HEK293T (cell line): ENCODE data around the gene RASSF8.

Experiments used
- CTCF ChIA-PET: fragments of 350-600 bp; formaldehyde crosslinking; extraction: SDS; loops from one replicate; lab custom pipeline; 2021; ENCODE audit warnings: antibody characterized with exemption, inconsistent platforms; lab: Yijun Ruan, JAX
- POLR2A ChIA-PET: fragments of 350-600 bp; formaldehyde crosslinking; extraction: SDS; loops from one replicate; lab custom pipeline; 2020; ENCODE audit warnings: antibody characterized with exemption, inconsistent platforms; lab: Yijun Ruan, JAX
- DNase-seq: peaks from one replicate; pipeline ENCODE4 v3.0.0; 2012; ENCODE audit warnings: mixed read lengths; ENCODE audit errors: extremely low spot score
- ARNT ChIP-seq: fragments of 450-650 bp; IDR thresholded peaks from 2 replicates; pipeline ENCODE4 v1.6.1; 2017; ENCODE audit warnings: mild to moderate bottlenecking
- BHLHE40 ChIP-seq: fragments of 450-650 bp; IDR thresholded peaks from 2 replicates; pipeline ENCODE4 v1.6.1; 2016; ENCODE audit warnings: mild to moderate bottlenecking, moderate library complexity, borderline replicate concordance
- CTBP1 ChIP-seq: fragments of 450-650 bp; IDR thresholded peaks from 2 replicates; pipeline ENCODE4 v1.6.1; 2016; ENCODE audit warnings: borderline replicate concordance
- ELF4 ChIP-seq: fragments of 450-650 bp; IDR thresholded peaks from 2 replicates; pipeline ENCODE4 v1.6.1; 2017; ENCODE audit warnings: antibody characterized with exemption
- FOXA1 ChIP-seq: fragments of 450-650 bp; IDR thresholded peaks from 2 replicates; pipeline ENCODE4 v1.6.1; 2016; ENCODE audit warnings: mild to moderate bottlenecking
- FOXK2 ChIP-seq: fragments of 450-650 bp; IDR thresholded peaks from 2 replicates; pipeline ENCODE4 v1.6.1; 2016; ENCODE audit warnings: mild to moderate bottlenecking
- FOXM1 ChIP-seq: fragments of 450-650 bp; IDR thresholded peaks from 2 replicates; pipeline ENCODE4 v1.6.1; 2017; ENCODE audit warnings: mild to moderate bottlenecking, borderline replicate concordance
- HDGF ChIP-seq: fragments of 450-650 bp; IDR thresholded peaks from 2 replicates; pipeline ENCODE4 v1.6.1; 2017; ENCODE audit warnings: antibody characterized with exemption, borderline replicate concordance
- L3MBTL2 ChIP-seq: fragments of 450-650 bp; conservative IDR thresholded peaks from 2 replicates; pipeline ENCODE4 v1.6.1; 2016; ENCODE audit warnings: mild to moderate bottlenecking
- LEF1 ChIP-seq: fragments of 450-650 bp; IDR thresholded peaks from 2 replicates; pipeline ENCODE4 v1.6.1; 2017; ENCODE audit warnings: mild to moderate bottlenecking, borderline replicate concordance
- NFRKB ChIP-seq: fragments of 450-650 bp; IDR thresholded peaks from 2 replicates; pipeline ENCODE4 v1.6.1; 2016; ENCODE audit warnings: mild to moderate bottlenecking, moderate library complexity
- SP1 ChIP-seq: fragments of 450-650 bp; IDR thresholded peaks from 2 replicates; pipeline ENCODE4 v1.6.1; 2017
- SUZ12 ChIP-seq: fragments of 450-650 bp; IDR thresholded peaks from 2 replicates; pipeline ENCODE4 v1.6.1; 2016; ENCODE audit warnings: mild to moderate bottlenecking
- TARDBP ChIP-seq: fragments of 450-650 bp; IDR thresholded peaks from 2 replicates; pipeline ENCODE4 v1.6.1; 2016
- ZNF384 ChIP-seq: fragments of 450-650 bp; IDR thresholded peaks from 2 replicates; pipeline ENCODE4 v1.6.1; 2016
- TF ChIP-seq, protein P1 (sequence below): fragments of 450-650 bp; IDR thresholded peaks from 2 replicates; pipeline ENCODE4 v1.6.1; 2016

Gene RASSF8

DNA sequence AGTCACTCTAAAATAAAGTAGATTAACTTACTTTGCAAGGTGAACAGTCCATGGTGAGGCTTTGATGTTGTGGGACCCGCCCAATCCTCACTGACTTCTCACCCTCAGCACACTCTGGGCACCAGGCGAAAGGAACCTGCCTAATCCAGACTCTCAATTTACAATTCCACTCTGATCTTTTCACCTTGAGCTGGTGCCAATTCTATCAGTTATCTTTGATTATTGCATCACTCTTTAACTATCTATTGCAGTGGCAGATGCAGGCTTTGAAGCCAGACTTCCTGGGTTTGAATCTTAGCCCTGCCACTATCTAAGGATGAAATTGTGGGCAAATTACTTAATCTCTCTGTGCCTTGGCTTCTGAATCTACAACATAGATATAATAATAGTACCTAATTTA lies 18.9 kb upstream of the RASSF8 start:
- no peak for DNase-seq
- TF ChIP-seq FOXM1, result no peak
- TF ChIP-seq LEF1, result no peak
- TF ChIP-seq FOXA1, result no peak
- TF ChIP-seq ELF4, result no peak
- no peak for TF ChIP-seq CTBP1
- no peak for TF ChIP-seq NFRKB
- no peak for TF ChIP-seq L3MBTL2
- TF ChIP-seq, protein P1, sequence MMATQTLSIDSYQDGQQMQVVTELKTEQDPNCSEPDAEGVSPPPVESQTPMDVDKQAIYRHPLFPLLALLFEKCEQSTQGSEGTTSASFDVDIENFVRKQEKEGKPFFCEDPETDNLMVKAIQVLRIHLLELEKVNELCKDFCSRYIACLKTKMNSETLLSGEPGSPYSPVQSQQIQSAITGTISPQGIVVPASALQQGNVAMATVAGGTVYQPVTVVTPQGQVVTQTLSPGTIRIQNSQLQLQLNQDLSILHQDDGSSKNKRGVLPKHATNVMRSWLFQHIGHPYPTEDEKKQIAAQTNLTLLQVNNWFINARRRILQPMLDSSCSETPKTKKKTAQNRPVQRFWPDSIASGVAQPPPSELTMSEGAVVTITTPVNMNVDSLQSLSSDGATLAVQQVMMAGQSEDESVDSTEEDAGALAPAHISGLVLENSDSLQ, result no peak
- TF ChIP-seq BHLHE40, result no peak
- TF ChIP-seq SUZ12, result no peak
- TF ChIP-seq ZNF384, result no peak
- TF ChIP-seq ARNT, result no peak
- no peak for TF ChIP-seq FOXK2
- no peak for TF ChIP-seq TARDBP
- CTCF ChIA-PET, result no interaction called here
- POLR2A ChIA-PET, result no interaction called here

DNA sequence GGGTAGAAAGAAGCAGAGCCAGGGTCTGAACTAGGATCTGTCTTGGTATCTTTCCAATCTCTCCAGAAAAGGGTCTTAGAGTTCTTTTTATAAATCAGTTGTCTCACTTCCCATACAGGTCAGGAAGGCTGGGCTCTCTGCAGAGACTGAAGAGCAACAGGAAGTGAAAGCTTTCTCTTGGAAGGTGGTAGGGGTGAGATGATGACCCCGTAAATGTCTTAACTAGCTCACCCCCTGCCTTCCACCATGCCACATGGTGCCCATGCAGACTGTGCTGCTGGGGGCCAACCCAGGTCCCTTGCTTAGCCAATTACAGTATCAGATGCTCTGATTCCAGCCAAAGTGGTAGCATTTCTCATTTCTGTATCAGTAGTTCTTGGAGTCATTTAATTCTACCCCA lies 17.6 kb upstream of the RASSF8 start:
- CTCF ChIA-PET, result no interaction called here
- TF ChIP-seq BHLHE40, result no peak
- TF ChIP-seq SUZ12, result no peak
- TF ChIP-seq NFRKB, result no peak
- TF ChIP-seq CTBP1, result no peak
- no peak for TF ChIP-seq FOXA1
- TF ChIP-seq LEF1, result no peak
- TF ChIP-seq FOXM1, result no peak
- TF ChIP-seq L3MBTL2, result no peak
- TF ChIP-seq FOXK2, result no peak
- no peak for TF ChIP-seq TARDBP
- no peak for TF ChIP-seq ZNF384
- no peak for TF ChIP-seq SP1
- TF ChIP-seq ELF4, result no peak
- TF ChIP-seq, protein P1, result no peak
- no peak for TF ChIP-seq HDGF
- TF ChIP-seq ARNT, result no peak
- no peak for DNase-seq
- POLR2A ChIA-PET, result no interaction called here

DNA sequence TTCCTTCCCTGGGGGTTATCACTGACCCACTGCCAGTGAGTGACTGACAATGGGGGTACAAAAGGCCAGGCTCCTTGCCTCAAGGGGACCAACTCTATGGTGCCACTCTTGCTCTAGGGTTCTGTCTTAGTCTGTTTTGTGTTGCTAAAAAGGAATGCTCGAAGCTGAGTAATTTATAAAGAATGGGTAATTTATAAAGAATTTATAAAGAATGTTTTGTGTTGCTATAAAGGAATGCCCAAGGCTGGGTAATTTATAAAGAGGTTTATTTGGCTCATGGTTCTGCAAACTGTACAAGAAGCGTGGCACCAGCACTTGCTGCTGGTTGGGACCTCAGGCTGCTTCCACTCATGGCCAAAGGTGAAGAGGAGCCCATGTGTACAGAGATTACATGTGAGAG lies 15.8 kb upstream of the RASSF8 start:
- ChIA-PET CTCF (no interaction called here), POLR2A (no interaction called here)
- no peak for DNase-seq
- TF ChIP-seq, protein P1, result no peak
- no peak for TF ChIP-seq SP1
- no peak for TF ChIP-seq HDGF
- TF ChIP-seq FOXA1, result no peak
- no peak for TF ChIP-seq TARDBP
- no peak for TF ChIP-seq NFRKB
- TF ChIP-seq FOXM1, result no peak
- TF ChIP-seq ELF4, result no peak
- no peak for TF ChIP-seq BHLHE40
- TF ChIP-seq L3MBTL2, result no peak
- no peak for TF ChIP-seq LEF1
- no peak for TF ChIP-seq ZNF384
- TF ChIP-seq FOXK2, result no peak
- no peak for TF ChIP-seq SUZ12

DNA sequence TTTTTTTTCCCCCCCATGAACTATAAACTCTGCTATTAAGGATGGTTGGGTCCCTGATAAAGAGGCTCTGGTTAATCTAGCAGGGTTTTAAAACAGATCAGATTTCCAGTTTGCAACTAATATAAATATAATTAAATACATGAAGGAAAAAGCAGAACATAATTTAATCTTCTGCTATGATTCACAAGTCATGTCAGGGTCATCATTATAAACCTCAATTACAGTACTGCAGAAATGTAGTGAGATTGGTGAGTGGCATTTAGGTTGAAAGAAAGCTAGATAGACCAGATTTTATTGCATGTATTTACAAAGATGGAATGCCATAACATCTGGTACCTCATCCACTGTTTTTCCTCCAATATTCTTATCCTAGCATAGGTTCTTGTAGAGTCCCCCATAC lies 14.5 kb upstream of the RASSF8 start:
- TF ChIP-seq TARDBP (no peak), SUZ12 (no peak), ZNF384 (no peak), LEF1 (no peak), FOXK2 (no peak), CTBP1 (no peak), NFRKB (no peak)
- CTCF ChIA-PET, result no interaction called here
- no peak for DNase-seq
- POLR2A ChIA-PET, result no interaction called here

DNA sequence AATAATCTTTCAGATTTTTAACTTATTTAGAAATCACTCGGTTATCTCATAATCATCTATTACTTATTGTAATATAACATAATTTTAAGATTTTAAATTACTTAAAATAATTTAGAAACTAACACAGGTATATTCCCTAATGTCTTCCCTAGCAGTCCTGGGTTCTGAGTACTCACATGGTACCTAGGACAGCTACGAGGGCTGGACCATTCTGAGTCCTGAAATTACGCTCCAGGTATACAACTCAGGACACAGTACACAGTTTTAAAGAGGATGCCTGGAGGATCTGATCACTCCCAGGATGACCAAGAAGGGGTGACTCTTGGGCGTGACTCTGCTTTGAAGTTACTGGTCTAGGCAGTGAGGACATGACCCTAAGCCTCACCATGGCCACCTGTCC lies 9.1 kb upstream of the RASSF8 start:
- no peak for TF ChIP-seq SUZ12
- TF ChIP-seq, protein P1, result no peak
- no peak for TF ChIP-seq LEF1
- TF ChIP-seq FOXK2, result no peak
- no peak for TF ChIP-seq ARNT
- no peak for TF ChIP-seq FOXA1
- TF ChIP-seq L3MBTL2, result no peak
- TF ChIP-seq ELF4, result no peak
- TF ChIP-seq HDGF, result no peak
- no peak for TF ChIP-seq FOXM1
- TF ChIP-seq TARDBP, result no peak
- TF ChIP-seq NFRKB, result no peak
- no peak for TF ChIP-seq SP1
- TF ChIP-seq BHLHE40, result no peak
- no peak for TF ChIP-seq CTBP1
- TF ChIP-seq ZNF384, result no peak
- CTCF ChIA-PET, result no interaction called here
- DNase-seq, result no peak
- POLR2A ChIA-PET, result interaction anchor here (1.6 kb wide), 1 partner anchor 9 kb away, joined by 5 read pairs; the partner anchor contains the start of gene RASSF8
